Psoas muscle (tissue), 8 donors: ENCODE results near the gene CDH11. TPM values are rescaled to one million over a fixed set of nuclear protein-coding genes. Genes with fewer than 3 reads are reported as not detected.

ENCODE experiments used
- ATAC-seq, 4 donors: fragments of 200-7000 bp; cut with Tn5 transposase; one replicate each; pipeline ENCODE4 v1.9.1; 2020; ENCODE audit warnings: moderate library complexity in 3 of 4, mild to moderate bottlenecking in 2 of 4
- DNase-seq, 2 donors: peaks; one replicate each; pipeline ENCODE4 v3.0.0-alpha.2; 2020
- H3K27ac ChIP-seq: fragments of 200-600 bp; one replicate; pipeline ENCODE4 v1.8.0; 2022
- H3K27me3 ChIP-seq, 3 donors: fragments of 200-600 bp in 1 of 3; one replicate each; pipeline versions ENCODE4 v1.6.1 to v1.8.0; 2013 to 2022; ENCODE audit warnings: low read length in 2 of 3, mild to moderate bottlenecking in 2 of 3, moderate library complexity in 1 of 3; ENCODE audit not compliant: insufficient read depth in 3 of 3
- H3K36me3 ChIP-seq, 2 donors: fragments of 200-600 bp in 1 of 2; one replicate each; pipeline versions ENCODE4 v1.6.1 to v1.8.0; 2013 to 2022; ENCODE audit warnings: low read depth in 1 of 2, mild to moderate bottlenecking in 1 of 2, moderate library complexity in 1 of 2; ENCODE audit not compliant: insufficient read depth in 1 of 2
- H3K4me1 ChIP-seq: fragments of 200-600 bp; one replicate; pipeline ENCODE4 v1.8.0; 2022
- H3K4me3 ChIP-seq: fragments of 200-600 bp; one replicate; pipeline ENCODE4 v1.8.0; 2022; ENCODE audit warnings: mild to moderate bottlenecking
- H3K9me3 ChIP-seq: fragments of 200-600 bp; one replicate; pipeline ENCODE4 v1.8.0; 2022
- WGBS, 3 donors: extraction: QIAGEN DNeasy Blood & Tissue Kit; methylation state at CpG; one replicate each; pipeline versions ENCODE4 v1.1.6 to v1.1.7; 2013; 5-methylcytosine and 5-hydroxymethylcytosine counted together
- intact Hi-C, 2 donors: fragments of 100-400 bp; cut with DNase I; formaldehyde crosslinking; loops; one replicate each; pipeline versions ENCODE4 v1.11.0 to v1.14.2; 2022
- polyA plus RNA-seq, 3 donors: library from polyadenylated mRNA; stranded (reverse); fragments of 200-250 nt; gene quantifications; one replicate each; pipeline ENCODE4 v1.2.3, GENCODE V29; 2013
- total RNA-seq, 4 donors: library from RNA; stranded (reverse); fragmentation: NEBNext Ultra II Directional in 2 of 4; extraction: Animal tissue kit (Norgen Biotek cat#: 25700) in 2 of 4; gene quantifications; one replicate each; pipeline versions ENCODE4 v1.2.1 to v1.2.4, GENCODE V29; 2021 to 2023
- TF ChIP-seq, protein P1 (sequence below): fragments of 200-600 bp; IDR thresholded peaks from one replicate; pipeline ENCODE4 v1.8.0; 2022; ENCODE audit warnings: antibody characterized with exemption
- donor health status: healthy with polysubstance abuse.
- donor health status: DM: no; HTN: no; CAD: no; lungs with moderate emphysema.
- donor health status: Bipolar disorder and iron deficiency.
- donor health status: healthy.
- donor health status: DM: yes; HTN: yes; CAD: no.
- donor health status: DM: no; HTN: no; CAD: no.
- donor health status: DM: no; HTN: no; CAD: no.
- donor health status: DM: yes; HTN: yes; CAD: no.

Gene CDH11
- total and polyA plus RNA-seq, 7 donors: 0.33 to 16.8 (median 3.2) TPM

DNA sequence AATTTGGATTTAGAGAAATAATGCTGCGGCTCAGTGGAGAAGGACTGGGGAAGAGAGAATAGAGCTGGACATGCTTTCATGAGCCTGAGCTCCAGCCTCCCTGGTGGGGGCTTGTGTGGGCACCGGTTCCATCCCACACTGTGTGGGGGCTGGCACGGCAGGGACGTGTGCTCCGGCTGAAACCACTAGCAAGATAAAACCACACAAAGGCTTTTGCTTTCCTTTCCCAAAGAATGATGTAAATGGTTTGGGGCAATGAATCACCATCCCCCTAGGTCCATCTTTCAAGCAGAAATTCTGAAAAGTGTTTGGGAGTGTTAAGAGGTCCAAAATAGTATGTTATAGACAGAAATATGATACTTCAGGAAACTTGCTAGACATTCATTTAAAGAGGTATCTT, 77.0 kb downstream of the CDH11 start:
- Histone ChIP-seq H3K9me3 (no peaks in the 10 kb centered on the region), H3K4me1 (peaks cover 1% of the 10 kb centered on the region), H3K36me3 (no peaks in the 10 kb centered on the region), H3K4me3 (no peak overlapping the region), H3K27ac (no peak overlapping the region), H3K27me3 (no peaks in the 10 kb centered on the region)
- intact Hi-C loops: no loop called here
- TF ChIP-seq, protein P1, sequence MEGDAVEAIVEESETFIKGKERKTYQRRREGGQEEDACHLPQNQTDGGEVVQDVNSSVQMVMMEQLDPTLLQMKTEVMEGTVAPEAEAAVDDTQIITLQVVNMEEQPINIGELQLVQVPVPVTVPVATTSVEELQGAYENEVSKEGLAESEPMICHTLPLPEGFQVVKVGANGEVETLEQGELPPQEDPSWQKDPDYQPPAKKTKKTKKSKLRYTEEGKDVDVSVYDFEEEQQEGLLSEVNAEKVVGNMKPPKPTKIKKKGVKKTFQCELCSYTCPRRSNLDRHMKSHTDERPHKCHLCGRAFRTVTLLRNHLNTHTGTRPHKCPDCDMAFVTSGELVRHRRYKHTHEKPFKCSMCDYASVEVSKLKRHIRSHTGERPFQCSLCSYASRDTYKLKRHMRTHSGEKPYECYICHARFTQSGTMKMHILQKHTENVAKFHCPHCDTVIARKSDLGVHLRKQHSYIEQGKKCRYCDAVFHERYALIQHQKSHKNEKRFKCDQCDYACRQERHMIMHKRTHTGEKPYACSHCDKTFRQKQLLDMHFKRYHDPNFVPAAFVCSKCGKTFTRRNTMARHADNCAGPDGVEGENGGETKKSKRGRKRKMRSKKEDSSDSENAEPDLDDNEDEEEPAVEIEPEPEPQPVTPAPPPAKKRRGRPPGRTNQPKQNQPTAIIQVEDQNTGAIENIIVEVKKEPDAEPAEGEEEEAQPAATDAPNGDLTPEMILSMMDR: no peak
- WGBS, 3 donors: 53 to 61% (median 59%) methylated on average over 5 of the region's 5 CpGs
- DNase-seq (no peak), ATAC-seq (no peak)

DNA sequence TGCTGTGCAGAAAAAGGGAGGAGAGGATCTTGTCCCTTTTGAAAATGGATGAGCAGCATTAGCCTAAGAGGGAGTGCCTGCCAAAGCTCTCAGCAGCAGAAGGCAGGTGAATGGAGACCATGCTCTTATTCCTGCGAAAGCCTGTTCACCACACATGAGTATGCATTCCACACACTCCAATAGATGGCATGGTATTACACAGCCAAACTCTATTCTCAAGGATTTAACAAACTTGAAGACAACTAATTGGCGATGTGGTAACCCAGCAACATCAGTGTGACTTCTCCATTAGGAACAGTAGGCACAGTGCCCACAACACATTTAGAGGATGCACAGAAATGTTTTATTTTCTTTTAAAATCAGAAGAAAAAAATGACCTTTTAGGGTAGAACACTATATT, 77.8 kb downstream of the CDH11 start:
- no peaks in the 10 kb centered on the region for H3K9me3 ChIP-seq
- no peak overlapping the region for H3K4me3 ChIP-seq
- DNase-seq: no peak
- H3K27me3 ChIP-seq: no peaks in the 10 kb centered on the region
- no peak overlapping the region for H3K27ac ChIP-seq
- ATAC-seq: no peak
- no peaks in the 10 kb centered on the region for H3K36me3 ChIP-seq
- H3K4me1 ChIP-seq: no peaks in the 10 kb centered on the region
- TF ChIP-seq, protein P1: no peak
- intact Hi-C loops: no loop called here
- WGBS, 3 donors: 79 to 91% (median 89%) methylated on average over 2 of the region's 2 CpGs

DNA sequence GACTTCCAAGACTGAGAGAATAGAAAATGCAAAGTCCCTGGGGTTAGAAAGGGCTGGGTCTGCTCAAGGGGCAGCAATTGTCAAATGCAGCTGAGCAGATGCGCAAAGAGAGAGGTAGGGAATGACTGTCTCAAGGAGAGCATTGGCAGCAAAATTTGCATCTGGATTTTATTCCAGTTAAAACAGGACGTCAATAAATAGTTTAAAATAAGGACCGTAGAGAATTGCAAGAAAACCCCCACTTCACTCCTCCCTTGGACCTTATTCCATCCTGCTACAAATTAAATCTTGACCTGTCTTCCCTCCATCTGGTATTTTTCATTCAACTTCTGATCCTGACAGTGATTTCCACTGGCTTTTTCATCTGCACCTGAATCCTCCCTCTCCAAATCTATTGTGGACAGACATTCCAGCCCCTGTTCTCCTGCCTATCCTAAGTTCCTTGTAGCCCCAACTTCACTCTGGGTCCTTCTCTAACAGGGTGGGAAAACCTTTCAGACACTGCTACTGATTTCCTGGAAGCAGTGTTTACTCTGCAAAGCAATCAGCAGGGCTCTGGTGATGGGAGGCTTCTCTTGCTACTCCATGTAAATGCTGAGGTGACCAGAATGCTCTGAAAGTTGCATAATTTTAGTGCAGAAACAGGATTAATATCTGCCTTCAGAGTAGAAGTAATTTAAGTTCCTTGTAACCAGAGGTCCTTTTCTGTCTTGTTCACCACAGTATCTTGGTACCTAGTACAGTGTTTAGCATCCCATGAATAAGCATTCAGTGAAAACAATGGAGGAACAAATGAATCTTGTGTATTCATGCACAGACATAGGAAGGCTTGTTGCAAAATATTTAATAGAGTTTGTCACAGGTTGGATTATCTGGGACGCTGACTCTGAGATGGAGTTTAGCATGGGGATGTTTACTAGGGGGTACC, 79.2 kb downstream of the CDH11 start:
- no peak for DNase-seq
- no peak overlapping the region for H3K4me3 ChIP-seq
- H3K4me1 ChIP-seq: no peaks in the 10 kb centered on the region
- WGBS, 3 donors: 83 to 85% (median 84%) methylated on average over 4 of the region's 4 CpGs
- no peak for ATAC-seq
- intact Hi-C loops: no loop called here
- no peaks in the 10 kb centered on the region for H3K27me3 ChIP-seq
- H3K36me3 ChIP-seq: no peaks in the 10 kb centered on the region
- H3K9me3 ChIP-seq: no peaks in the 10 kb centered on the region
- no peak overlapping the region for H3K27ac ChIP-seq
- TF ChIP-seq, protein P1: no peak

DNA sequence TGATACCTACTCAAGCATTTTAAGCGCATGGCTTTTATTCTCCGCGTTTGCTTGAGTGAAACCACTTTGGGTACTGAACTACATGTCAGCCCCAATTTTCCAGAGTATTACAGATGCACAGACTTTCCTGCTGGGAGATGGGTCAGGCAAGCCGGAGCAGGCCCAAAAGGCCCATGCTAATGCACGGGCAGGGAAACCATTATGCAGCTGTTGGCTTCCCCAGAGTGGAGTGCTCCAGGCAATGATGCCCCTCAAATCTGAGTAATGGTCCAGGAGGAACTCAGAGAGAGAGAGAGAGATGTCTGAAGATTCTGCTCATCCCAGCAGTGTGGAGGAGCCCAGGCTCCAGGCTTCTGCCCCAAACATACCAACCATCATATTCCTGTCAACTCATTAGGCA, 80.2 kb downstream of the CDH11 start:
- Histone ChIP-seq H3K36me3 (no peaks in the 10 kb centered on the region), H3K9me3 (no peaks in the 10 kb centered on the region), H3K27me3 (no peaks in the 10 kb centered on the region), H3K4me3 (no peak overlapping the region), H3K27ac (no peak overlapping the region), H3K4me1 (no peaks in the 10 kb centered on the region)
- TF ChIP-seq, protein P1: no peak
- 92 to 97% (median 96%) methylated on average over 5 of the region's 5 CpGs for WGBS, 3 donors
- DNase-seq (no peak), ATAC-seq (no peak)
- intact Hi-C loops: no loop called here
